GM12865 (cell line): ENCODE results near the gene COA4.

ENCODE experiments used
- DNase-seq: peaks from one replicate; pipeline ENCODE4 v3.0.0; 2010; ENCODE audit warnings: low read depth
- H3K4me3 ChIP-seq: 2 replicates; pipeline ENCODE4 v1.5.1; 2011; ENCODE audit warnings: mild to moderate bottlenecking, low read depth, low read length, control low read depth
- TF ChIP-seq, protein P1 (sequence below): IDR thresholded peaks from 2 replicates; pipeline ENCODE4 v1.5.1; 2011; ENCODE audit warnings: low read length, control low read depth, low read depth, inconsistent platforms; ENCODE audit not compliant: insufficient read depth; ENCODE audit errors: missing control alignments

The COA4 gene

DNA sequence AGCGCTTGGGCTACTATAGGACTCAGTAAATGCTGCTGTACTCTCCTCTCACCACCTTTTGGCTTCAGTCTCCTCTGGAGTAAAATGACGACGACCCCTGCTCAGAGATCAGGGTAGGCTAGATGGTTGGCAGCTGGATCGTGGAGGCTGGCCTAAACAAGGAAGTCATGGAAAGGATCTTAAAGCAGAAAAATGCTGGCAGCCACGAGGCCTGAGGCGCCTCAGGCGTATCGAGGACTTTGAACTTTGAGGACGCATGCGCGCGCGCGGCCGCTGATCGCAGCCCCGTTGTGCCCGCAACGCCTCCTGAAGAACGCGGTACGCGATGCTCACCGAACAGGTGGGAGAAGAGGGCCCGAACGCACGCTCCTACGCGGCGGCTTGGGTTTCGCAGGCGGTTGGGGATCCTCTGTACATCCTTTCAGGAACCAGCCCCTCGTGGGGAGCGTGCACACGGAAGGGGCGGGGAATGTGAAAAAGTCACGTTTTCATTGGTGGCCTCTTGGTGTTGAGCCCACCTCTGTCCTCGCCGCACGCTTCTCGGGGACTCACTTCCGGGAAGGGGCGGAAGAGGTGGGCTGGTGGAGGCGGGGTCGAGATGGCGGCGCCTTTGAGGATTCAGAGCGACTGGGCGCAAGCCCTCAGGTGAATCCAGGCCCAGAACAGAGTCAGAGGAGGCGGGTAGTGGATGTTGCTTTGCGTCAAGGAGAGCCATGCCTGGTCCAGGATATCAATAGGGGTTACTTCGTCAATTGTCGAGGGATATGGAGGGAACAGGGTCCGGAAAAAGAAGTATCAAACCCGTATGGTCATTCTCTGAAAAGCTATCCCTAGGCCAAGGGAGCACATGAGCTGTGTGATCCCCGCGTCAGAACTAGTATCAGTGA, at the start of gene COA4, which contains the start of gene PAAF1:
Gene COA4 (minus strand): TSS at position 423 of the 887 bp plus-strand sequence. CDS start 3,468 bp downstream, outside the sequence.
Gene PAAF1 (plus strand): TSS at position 576 of the 887 bp plus-strand sequence. CDS start 23 bp downstream, at position 599.
- H3K4me3 ChIP-seq = peak within 1 kb of the TSS; percentile 89
- peak; percentile 98 for DNase-seq
- TF ChIP-seq, protein P1, sequence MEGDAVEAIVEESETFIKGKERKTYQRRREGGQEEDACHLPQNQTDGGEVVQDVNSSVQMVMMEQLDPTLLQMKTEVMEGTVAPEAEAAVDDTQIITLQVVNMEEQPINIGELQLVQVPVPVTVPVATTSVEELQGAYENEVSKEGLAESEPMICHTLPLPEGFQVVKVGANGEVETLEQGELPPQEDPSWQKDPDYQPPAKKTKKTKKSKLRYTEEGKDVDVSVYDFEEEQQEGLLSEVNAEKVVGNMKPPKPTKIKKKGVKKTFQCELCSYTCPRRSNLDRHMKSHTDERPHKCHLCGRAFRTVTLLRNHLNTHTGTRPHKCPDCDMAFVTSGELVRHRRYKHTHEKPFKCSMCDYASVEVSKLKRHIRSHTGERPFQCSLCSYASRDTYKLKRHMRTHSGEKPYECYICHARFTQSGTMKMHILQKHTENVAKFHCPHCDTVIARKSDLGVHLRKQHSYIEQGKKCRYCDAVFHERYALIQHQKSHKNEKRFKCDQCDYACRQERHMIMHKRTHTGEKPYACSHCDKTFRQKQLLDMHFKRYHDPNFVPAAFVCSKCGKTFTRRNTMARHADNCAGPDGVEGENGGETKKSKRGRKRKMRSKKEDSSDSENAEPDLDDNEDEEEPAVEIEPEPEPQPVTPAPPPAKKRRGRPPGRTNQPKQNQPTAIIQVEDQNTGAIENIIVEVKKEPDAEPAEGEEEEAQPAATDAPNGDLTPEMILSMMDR = no peak

DNA sequence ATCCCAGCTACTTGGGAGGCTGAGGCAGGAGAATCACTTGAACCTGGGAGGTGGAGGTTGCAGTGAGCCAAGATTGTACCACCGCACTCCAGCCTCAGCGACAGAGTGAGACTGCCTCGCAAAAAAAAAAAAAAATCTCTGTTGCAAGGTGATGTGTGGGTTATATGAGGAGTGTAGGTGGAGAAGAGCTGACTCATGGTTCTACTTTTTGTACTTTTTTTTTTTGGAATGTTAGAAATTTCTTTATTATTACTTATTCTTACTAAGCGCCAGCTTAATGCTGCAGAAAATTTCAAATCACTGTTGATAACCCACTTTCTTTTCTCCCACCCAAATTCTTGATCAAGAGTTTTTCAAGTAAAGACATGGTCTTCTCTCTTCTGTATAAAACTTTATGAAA, 44.5 kb upstream of the COA4 start:
- no peak for DNase-seq
- no peak overlapping the region for H3K4me3 ChIP-seq
- TF ChIP-seq, protein P1 = no peak

DNA sequence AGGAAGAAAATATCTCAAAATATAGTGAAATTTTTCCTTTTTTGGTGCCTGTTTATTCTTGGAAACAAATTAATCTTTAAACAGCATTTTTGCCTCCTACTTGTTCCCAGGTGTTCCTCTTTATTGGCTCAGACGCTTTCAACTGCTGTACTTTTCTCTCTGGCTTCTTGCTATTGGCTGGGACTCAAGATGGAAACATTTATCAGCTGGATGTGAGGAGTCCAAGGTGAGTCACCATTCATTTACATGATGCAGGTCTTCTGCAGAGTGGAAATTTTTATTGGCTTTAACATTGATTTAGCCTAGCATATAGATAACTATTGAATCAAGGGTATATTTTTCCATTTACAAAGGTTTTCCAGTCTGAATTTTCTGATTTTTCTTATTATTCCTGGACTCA, 39.8 kb upstream of the COA4 start:
- H3K4me3 ChIP-seq = no peak overlapping the region
- DNase-seq = no peak
- TF ChIP-seq, protein P1 = no peak

DNA sequence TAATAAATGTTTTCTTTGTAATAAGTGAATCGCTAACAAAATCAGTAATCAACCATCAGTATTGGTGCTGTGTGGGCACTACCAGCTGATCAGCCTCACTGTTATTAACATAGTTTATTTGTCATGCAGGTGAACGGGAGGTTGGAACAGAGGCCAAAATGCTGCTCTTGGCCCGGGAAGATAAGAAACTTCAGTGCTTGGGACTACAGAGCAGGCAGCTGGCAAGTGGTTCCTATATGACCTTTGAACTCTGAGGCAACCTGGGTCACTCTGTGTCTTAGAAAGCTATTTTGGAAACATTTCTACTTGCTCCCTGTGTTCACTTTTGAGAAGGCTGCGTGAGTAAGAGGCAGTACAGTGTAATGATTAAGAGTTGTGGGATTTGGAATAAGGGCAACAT, 37.6 kb upstream of the COA4 start:
- no peak overlapping the region for H3K4me3 ChIP-seq
- no peak for DNase-seq
- TF ChIP-seq, protein P1 = no peak

DNA sequence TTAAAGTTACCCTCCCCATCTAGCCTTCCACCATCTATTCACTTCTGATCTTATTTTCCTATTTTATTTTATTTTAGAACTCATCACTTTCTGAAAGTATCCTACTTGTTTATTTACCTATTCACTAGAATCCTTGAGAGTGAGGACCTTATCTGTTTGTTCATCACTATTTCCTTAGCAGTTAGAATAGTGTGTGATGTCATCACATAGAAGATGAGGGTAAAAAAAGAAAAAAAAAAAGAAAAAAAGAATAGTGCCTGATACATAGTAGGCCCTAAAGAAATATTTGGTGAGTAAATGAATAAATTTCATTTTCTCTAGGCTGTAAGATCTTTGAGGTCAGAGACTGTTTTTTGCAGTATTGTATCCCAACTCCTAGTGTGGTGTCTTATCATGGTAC, 36.8 kb upstream of the COA4 start:
- TF ChIP-seq, protein P1 = no peak
- no peak for DNase-seq
- no peak overlapping the region for H3K4me3 ChIP-seq

DNA sequence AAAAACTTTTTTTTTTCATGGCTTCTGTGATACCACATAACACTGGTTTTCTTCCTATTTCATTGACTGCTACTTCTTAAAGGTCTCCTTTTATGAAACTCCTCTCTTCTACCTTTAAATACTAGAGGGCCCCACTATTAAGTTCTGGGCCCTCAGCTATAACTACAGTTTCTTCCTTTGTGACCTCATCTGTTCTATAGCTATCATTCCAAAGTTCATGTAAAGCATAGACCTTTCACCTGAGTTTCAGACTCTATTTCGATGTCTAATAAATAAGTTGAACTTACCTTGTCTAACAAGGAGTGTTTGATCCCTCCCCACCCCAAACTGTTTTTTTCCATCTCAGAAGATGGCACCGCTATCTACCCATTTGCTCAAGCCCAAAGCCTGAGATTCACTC, 35.4 kb upstream of the COA4 start:
- DNase-seq = no peak
- TF ChIP-seq, protein P1 = no peak
- H3K4me3 ChIP-seq = no peak overlapping the region
